ENCODE measurements around the gene MANSC4.

DNA sequence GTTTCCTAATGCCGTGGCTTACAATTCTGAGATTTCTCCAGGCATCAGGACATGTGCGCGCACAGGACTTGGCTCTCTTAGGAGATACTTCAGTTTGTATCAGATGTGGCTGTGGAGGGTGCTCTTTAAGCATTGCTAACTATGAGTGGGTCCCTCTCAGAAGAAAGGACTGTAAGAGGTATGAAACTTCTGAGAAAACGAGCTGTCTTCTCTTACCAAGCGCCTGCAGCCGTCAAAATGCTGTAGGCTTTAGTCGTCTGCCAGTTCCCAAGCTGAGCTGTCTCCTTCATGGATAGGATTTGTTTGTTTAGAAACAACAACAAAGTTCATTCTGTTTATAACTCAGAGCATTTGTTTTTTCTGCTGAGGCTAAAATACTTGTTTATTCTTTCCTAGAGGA lies 16.1 kb upstream of the MANSC4 start:
- TF ChIP-seq, protein P1, sequence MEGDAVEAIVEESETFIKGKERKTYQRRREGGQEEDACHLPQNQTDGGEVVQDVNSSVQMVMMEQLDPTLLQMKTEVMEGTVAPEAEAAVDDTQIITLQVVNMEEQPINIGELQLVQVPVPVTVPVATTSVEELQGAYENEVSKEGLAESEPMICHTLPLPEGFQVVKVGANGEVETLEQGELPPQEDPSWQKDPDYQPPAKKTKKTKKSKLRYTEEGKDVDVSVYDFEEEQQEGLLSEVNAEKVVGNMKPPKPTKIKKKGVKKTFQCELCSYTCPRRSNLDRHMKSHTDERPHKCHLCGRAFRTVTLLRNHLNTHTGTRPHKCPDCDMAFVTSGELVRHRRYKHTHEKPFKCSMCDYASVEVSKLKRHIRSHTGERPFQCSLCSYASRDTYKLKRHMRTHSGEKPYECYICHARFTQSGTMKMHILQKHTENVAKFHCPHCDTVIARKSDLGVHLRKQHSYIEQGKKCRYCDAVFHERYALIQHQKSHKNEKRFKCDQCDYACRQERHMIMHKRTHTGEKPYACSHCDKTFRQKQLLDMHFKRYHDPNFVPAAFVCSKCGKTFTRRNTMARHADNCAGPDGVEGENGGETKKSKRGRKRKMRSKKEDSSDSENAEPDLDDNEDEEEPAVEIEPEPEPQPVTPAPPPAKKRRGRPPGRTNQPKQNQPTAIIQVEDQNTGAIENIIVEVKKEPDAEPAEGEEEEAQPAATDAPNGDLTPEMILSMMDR (conservative IDR thresholded peaks at IDR 0.05 in 1 of 2, IDR thresholded peaks at IDR 0.05 in 1 of 2; ENCODE audit: extremely low read depth in 1 of 2, insufficient read depth in 1 of 2, low read depth in 1 of 2, low read length in 2 of 2), result no peak
- no peak for TF ChIP-seq EZH2 (IDR thresholded peaks at IDR 0.05; ENCODE audit: borderline replicate concordance, low read length)
